GM12801 (cell line): ENCODE results near the gene LYRM4.

ENCODE experiments used
- TF ChIP-seq, protein P1 (sequence below): IDR thresholded peaks from one replicate; pipeline ENCODE4 v1.5.1; 2011; ENCODE audit warnings: control low read depth; ENCODE audit not compliant: insufficient read length; ENCODE audit errors: extremely low read depth

The LYRM4 gene

DNA sequence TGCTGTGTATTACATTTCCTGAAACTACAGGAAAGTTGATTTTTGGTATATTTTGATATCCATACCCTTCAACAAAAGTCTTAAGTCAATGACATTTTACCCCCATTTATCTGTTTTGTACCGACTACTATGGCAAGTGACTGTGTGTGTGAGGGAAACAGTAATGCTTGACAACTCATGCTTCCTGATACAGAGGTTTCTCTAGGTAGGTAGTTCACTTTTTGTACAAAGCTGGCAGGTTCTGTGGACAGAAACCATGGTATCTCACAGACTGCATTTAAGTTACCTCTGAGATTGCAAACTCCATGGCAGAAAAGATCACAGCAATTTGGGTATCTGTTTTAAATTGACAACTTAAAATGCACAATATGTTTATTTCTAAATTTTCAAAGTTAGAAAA is 29.3 kb upstream of the LYRM4 start:
- TF ChIP-seq, protein P1, sequence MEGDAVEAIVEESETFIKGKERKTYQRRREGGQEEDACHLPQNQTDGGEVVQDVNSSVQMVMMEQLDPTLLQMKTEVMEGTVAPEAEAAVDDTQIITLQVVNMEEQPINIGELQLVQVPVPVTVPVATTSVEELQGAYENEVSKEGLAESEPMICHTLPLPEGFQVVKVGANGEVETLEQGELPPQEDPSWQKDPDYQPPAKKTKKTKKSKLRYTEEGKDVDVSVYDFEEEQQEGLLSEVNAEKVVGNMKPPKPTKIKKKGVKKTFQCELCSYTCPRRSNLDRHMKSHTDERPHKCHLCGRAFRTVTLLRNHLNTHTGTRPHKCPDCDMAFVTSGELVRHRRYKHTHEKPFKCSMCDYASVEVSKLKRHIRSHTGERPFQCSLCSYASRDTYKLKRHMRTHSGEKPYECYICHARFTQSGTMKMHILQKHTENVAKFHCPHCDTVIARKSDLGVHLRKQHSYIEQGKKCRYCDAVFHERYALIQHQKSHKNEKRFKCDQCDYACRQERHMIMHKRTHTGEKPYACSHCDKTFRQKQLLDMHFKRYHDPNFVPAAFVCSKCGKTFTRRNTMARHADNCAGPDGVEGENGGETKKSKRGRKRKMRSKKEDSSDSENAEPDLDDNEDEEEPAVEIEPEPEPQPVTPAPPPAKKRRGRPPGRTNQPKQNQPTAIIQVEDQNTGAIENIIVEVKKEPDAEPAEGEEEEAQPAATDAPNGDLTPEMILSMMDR, result no peak

DNA sequence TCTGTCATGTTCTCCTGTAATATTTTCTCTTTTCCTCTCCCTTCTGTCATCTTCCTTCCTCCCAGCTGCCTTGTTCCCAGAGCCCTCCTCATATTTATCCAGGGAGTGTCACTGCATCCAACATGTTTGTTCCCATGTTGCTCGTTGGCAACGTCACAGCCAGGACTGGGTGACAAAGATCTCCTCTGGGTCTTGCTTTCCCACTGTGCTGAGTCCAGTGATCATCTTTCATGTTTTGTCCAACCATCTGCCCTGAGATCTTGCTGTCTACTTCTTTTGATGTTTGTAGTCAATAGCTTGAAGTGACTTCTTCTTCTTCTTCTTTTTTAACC is 27.2 kb upstream of the LYRM4 start:
- TF ChIP-seq, protein P1, result no peak

DNA sequence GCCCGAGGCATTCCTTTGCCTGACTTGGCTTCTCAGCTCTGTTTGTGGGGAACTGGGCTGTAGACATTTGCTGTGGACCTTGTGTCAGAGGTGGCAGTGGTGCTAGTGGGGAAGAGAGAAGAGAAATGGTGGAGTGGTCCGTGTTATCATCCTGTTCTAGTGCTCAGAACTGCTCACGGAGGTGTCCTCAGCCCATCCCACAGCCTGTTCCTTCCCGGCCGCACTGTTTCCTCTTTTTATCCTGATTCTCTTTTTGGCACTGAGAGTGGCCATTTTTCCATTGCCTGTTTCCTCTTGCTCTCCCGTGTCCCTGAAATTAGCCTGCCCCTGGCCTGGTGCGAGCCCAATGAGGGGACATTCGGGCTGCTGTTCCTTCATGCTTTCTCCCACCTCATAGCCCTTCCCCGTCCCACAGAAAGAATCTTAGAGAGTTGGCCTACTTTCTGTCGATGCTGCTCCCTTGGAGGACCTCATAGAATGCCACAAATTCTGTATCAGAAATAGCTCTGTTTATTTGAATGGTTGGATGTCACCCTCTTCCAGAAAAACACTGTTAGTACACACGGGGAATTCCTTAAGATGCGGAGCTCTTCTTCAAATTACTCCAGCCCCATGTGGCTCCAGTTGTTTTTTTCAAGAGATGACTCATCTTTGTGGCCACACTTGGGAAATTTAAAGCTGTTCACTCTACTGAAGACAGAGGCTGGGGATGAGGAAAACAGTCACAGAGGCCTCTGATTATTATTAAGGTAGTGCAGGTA is 26.6 kb upstream of the LYRM4 start:
- TF ChIP-seq, protein P1, result no peak

DNA sequence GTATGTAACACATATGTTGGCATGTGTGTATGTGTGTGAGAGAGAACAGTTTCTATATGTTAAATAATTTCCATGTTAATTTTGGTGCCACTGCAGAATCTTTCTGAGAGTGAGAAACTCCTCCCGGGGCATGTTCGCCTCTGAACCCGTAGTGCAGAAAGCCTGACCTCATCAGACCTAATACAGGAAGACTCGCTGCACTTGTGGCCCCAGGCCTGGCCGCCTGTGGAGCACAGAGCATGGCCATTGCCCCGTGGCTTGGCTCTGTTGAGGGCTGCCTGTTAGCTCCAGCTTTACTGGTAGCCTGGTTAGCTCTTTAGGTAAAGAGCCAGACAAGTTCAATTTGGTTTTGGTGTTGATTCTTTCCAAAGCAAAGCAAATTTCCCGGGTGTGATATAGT is 26.0 kb upstream of the LYRM4 start:
- TF ChIP-seq, protein P1, result no peak

DNA sequence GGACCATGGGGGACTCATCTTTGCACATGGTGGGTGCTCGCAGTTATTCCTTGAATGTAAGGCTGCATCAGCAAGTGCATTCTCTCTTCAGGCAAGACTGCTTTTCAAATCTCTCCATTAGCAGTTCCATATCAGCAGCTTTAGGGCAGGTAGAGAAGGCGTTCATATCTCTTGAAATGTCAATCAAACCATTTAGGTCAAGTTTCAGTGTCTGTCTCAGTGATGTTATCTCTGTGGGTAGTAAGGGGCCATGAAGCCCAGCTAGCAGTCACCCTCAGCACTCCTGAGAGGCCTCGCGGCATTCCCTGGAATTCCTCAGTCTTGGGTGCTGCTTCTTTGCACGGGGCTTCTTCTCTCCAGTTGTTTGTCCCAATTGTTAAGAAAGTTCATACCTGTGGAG is 24.8 kb upstream of the LYRM4 start:
- TF ChIP-seq, protein P1, result no peak

DNA sequence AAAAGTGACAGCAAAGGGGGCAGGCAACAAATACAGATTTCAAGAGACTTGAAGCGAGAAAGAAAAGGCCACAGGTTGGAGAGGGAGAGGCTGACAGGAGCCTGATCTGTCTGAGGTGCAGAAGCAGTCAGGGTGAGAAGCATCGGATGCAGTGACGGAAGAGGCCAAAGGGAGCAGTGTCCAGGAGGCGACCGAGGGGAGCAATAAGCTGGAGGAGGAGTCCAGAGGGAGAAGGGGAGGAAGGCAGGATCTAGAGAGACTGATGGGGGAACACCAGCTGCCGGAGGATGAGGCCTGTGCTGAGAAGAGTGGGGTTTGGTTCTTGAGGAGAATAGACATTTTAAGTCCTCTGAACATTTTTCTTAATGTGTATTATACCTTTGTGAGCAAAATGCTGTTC is 24.3 kb upstream of the LYRM4 start:
- TF ChIP-seq, protein P1, result no peak

DNA sequence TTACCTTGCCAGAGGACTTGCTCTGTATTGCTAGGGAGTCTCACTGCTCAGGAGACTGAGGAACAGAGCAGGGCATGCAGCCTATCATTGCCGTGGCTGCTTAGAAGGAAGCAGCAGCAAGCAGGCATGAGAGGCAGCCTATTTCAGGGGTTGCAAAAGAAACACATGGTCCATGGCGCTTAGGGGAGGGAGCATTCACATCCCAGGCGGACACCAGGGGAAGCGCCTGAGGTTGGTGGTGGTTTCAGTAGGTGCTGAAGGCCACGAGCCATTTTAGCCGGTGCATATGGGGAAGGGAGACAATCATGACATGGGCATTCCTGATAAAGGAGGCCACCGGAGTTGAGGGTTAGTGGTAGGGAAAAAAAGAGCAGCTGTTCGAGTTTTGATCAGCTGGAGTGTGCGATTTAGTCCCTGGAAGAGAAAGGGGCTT is 21.5 kb upstream of the LYRM4 start:
- TF ChIP-seq, protein P1, result no peak
